SH-SY5Y (cell line): ENCODE results near the gene MICAL2.

Source experiments
- GATA2 ChIP-seq: IDR thresholded peaks from 2 replicates; pipeline ENCODE4 v1.6.1; 2011; ENCODE audit warnings: mild to moderate bottlenecking, low read depth, low read length
- GATA3 ChIP-seq: IDR thresholded peaks from 2 replicates; pipeline ENCODE4 v1.6.1; 2011; ENCODE audit warnings: low read depth, mild to moderate bottlenecking, low read length, moderate library complexity

DNA sequence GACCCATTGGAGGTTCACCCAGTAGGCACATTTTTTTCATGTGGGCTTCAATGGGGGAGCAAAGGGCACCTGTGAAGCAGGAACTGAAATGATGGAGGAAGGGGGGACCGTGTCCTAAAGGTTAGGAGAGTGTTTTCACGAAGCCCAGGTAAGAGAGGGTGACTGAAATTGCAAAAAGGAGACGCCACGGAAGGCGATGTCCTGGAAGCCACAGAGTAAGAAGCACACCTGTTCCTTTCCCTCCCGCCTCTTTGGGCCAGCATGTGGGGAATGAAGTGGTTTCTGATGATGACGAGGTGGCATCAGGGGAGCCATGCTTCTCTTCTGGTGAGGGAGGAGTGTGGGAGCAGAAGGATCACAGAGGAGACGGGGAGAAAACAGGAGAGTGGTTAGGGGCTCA lies 37.0 kb upstream of the MICAL2 start:
- TF ChIP-seq GATA2 (no peak), GATA3 (no peak)
